Measurements from ENCODE around the gene CTNNA3. TPM values are rescaled to one million over a fixed set of nuclear protein-coding genes. Genes with fewer than 3 reads are reported as not detected.

Gene CTNNA3
- total RNA-seq, 1 donor from 2014 or later, result not detected

DNA sequence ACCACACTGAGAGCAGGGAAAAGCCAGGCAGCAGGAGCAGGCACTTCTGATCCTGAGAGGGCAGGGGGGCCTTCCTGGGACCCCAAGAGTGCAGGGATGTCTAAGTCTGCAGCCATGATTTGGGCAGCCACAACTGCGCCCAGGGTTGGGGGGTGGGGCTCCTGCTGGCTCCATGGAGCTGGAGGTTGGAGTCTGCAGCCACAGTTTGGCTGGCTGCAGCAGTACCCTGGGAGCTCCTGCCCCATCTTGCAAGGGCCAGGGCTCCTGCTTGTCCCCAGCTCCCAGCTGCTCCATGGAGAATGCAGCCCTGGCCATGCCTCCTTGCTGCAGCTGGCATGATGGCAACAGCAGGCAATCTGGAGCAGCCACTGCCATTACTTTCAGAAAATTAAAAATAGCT, 1449.8 kb downstream of the CTNNA3 start:
- ATAC-seq (ENCODE audit: low read depth) (no peak), DNase-seq (no peak)
- intact Hi-C loops (cut with micrococcal nuclease), result no loop called here
- Mint-ChIP-seq H3K27me3 (no peaks in the 10 kb centered on the region), H3K4me3 (no peak overlapping the region), H3K9me3 (peaks cover 11% of the 10 kb centered on the region), H3K4me1 (no peaks in the 10 kb centered on the region), H3K27ac (no peak overlapping the region), H3K36me3 (ENCODE audit: low read depth) (no peaks in the 10 kb centered on the region)
- ChIA-PET CTCF (no interaction called here), POLR2A (no interaction called here)
- TF ChIP-seq, protein P1, sequence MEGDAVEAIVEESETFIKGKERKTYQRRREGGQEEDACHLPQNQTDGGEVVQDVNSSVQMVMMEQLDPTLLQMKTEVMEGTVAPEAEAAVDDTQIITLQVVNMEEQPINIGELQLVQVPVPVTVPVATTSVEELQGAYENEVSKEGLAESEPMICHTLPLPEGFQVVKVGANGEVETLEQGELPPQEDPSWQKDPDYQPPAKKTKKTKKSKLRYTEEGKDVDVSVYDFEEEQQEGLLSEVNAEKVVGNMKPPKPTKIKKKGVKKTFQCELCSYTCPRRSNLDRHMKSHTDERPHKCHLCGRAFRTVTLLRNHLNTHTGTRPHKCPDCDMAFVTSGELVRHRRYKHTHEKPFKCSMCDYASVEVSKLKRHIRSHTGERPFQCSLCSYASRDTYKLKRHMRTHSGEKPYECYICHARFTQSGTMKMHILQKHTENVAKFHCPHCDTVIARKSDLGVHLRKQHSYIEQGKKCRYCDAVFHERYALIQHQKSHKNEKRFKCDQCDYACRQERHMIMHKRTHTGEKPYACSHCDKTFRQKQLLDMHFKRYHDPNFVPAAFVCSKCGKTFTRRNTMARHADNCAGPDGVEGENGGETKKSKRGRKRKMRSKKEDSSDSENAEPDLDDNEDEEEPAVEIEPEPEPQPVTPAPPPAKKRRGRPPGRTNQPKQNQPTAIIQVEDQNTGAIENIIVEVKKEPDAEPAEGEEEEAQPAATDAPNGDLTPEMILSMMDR (IDR thresholded peaks at IDR 0.05), result no peak

DNA sequence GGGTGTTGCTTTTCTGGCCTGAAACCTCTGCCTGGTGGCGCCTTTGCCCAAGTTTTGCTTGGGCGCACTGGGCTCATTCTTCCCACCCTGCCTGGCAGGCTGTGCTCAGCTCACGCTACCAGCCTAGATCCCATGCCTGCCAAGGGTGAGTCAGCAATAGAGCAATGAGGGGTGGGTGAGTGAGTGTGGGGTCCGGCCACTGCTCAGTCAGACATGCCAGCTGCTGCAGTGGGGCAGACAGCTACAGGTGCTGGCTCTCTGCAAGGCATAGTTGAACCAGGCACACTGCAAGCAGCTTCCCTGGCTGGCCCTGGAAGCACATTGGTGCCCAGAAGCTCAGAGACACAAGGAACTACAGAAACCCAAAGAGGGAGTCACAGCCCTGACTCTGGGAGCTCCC, 1451.0 kb downstream of the CTNNA3 start:
- no peaks in the 10 kb centered on the region for H3K27me3 Mint-ChIP-seq
- ChIA-PET POLR2A (no interaction called here), CTCF (no interaction called here)
- intact Hi-C loops (cut with micrococcal nuclease), result no loop called here
- no peaks in the 10 kb centered on the region for H3K4me1 Mint-ChIP-seq
- H3K36me3 Mint-ChIP-seq (ENCODE audit: low read depth), result no peaks in the 10 kb centered on the region
- H3K27ac Mint-ChIP-seq, result no peak overlapping the region
- no peak for DNase-seq
- H3K9me3 Mint-ChIP-seq, result peaks cover 8% of the 10 kb centered on the region
- TF ChIP-seq, protein P1 (IDR thresholded peaks at IDR 0.05), result no peak
- no peak overlapping the region for H3K4me3 Mint-ChIP-seq
- ATAC-seq (ENCODE audit: low read depth), result no peak

DNA sequence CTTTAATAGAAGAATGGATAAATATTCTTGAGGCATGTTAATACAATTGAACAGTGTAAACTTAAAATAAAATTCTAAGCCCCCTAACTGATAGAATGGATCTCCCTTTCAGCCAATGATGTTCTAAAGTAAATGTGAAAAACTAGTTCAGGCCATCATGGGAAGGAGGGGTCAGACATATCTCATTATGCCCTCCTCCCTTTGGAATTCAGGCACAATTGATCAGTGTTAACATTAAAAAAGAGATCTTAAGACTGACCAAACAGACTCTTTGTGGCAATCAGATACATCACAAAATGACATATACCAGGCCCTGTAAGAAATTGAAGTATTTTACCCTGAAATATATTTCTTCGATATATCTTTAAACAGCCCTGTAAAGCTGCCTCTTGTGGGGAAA, 1453.1 kb downstream of the CTNNA3 start:
- Mint-ChIP-seq H3K4me1 (no peaks in the 10 kb centered on the region), H3K27me3 (no peaks in the 10 kb centered on the region), H3K36me3 (ENCODE audit: low read depth) (no peaks in the 10 kb centered on the region), H3K27ac (no peak overlapping the region), H3K9me3 (no peaks in the 10 kb centered on the region), H3K4me3 (no peak overlapping the region)
- DNase-seq (no peak), ATAC-seq (ENCODE audit: low read depth) (no peak)
- TF ChIP-seq, protein P1 (IDR thresholded peaks at IDR 0.05), result no peak
- CTCF ChIA-PET, result no interaction called here
- intact Hi-C loops (cut with micrococcal nuclease), result no loop called here
- POLR2A ChIA-PET, result no interaction called here

DNA sequence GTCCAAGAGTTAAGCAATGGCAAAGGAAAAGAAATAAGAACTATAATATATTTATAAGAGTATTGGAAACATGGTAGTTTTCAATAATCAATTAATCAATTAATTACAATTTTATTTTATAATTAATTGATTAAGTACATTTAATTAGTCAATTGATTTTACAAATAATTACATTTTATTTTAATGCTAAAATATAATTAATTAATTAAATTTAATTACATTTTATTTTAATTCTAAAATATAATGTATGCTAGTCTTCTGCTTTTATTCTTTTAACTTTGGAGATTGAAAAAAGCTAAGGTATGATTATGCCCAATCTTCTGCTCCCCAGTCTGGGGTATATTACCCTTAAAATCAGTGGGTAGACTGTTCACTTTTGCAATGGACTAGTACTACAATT, 1456.9 kb downstream of the CTNNA3 start:
- peaks cover 3% of the 10 kb centered on the region for H3K9me3 Mint-ChIP-seq
- ChIA-PET CTCF (no interaction called here), POLR2A (no interaction called here)
- TF ChIP-seq, protein P1 (IDR thresholded peaks at IDR 0.05), result no peak
- no peaks in the 10 kb centered on the region for H3K27me3 Mint-ChIP-seq
- no peak overlapping the region for H3K4me3 Mint-ChIP-seq
- ATAC-seq (ENCODE audit: low read depth) (no peak), DNase-seq (no peak)
- intact Hi-C loops (cut with micrococcal nuclease), result no loop called here
- H3K4me1 Mint-ChIP-seq, result no peaks in the 10 kb centered on the region
- no peak overlapping the region for H3K27ac Mint-ChIP-seq
- no peaks in the 10 kb centered on the region for H3K36me3 Mint-ChIP-seq (ENCODE audit: low read depth)

DNA sequence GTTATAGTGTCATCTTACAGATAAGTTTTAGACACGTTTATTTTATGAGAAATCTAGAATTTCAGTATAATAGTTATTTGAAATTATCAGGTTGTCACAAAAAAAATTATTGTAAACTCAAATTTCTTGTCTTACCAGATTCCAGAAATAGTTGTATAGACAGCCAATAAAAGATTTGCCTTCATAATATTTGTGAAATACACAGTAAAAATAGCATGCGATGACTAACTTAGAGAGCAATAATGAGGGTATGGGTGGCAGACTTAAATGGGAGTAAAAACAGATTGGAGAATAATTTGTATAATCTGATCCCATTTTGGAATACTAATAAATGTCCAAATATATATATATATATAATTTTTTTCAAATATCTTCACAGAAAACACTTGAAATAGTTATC, 1457.7 kb downstream of the CTNNA3 start:
- intact Hi-C loops (cut with micrococcal nuclease), result no loop called here
- peaks cover 3% of the 10 kb centered on the region for H3K9me3 Mint-ChIP-seq
- H3K36me3 Mint-ChIP-seq (ENCODE audit: low read depth), result no peaks in the 10 kb centered on the region
- no peak overlapping the region for H3K4me3 Mint-ChIP-seq
- ATAC-seq (ENCODE audit: low read depth) (no peak), DNase-seq (no peak)
- POLR2A ChIA-PET, result no interaction called here
- H3K27ac Mint-ChIP-seq, result no peak overlapping the region
- H3K27me3 Mint-ChIP-seq, result no peaks in the 10 kb centered on the region
- CTCF ChIA-PET, result no interaction called here
- no peaks in the 10 kb centered on the region for H3K4me1 Mint-ChIP-seq
- TF ChIP-seq, protein P1 (IDR thresholded peaks at IDR 0.05), result no peak

Measured in activated B cell treated with CpG ODN at 0.5 μM for 24 hours (primary cell).